ENCODE measurements around the gene PLEKHA7. TPM values are rescaled to one million over a fixed set of nuclear protein-coding genes. Genes with fewer than 3 reads are reported as not detected.

The PLEKHA7 gene
- total RNA-seq, 1 donor from 2014 or later, result 15.6 TPM

- peaks cover 21% of the 10 kb centered on the region for H3K4me1 Mint-ChIP-seq (ENCODE audit: unreplicated experiment)
- peak within 1 kb of the TSS; percentile 58 for H3K27ac Mint-ChIP-seq (ENCODE audit: unreplicated experiment)
- peaks cover 12% of the 10 kb centered on the region for H3K36me3 Mint-ChIP-seq (ENCODE audit: unreplicated experiment)
- no peaks in the 10 kb centered on the region for H3K27me3 Mint-ChIP-seq (ENCODE audit: unreplicated experiment)
- no peak for TF ChIP-seq CTCF (IDR thresholded peaks at IDR 0.05)
- no peak within 1 kb of the TSS for H3K4me3 Mint-ChIP-seq (ENCODE audit: unreplicated experiment)
- H3K9me3 Mint-ChIP-seq (ENCODE audit: unreplicated experiment), result no peaks in the 10 kb centered on the region
- peak; percentile 99 for DNase-seq (ENCODE audit: extremely low spot score, unreplicated experiment)
Observed at GRCh38 chr11:16738193-16738946, 275.8 kb downstream of the PLEKHA7 start, which contains the start of gene C11orf58. Gene C11orf58, plus strand, starts transcription at chr11:16738647. Its CDS starts 132 bp downstream, at chr11:16738779.

- Mint-ChIP-seq H3K4me3 (ENCODE audit: unreplicated experiment) (no peak overlapping the region), H3K36me3 (ENCODE audit: unreplicated experiment) (peaks cover 7% of the 10 kb centered on the region), H3K27me3 (ENCODE audit: unreplicated experiment) (peaks cover 2% of the 10 kb centered on the region), H3K4me1 (ENCODE audit: unreplicated experiment) (peaks cover 18% of the 10 kb centered on the region), H3K9me3 (ENCODE audit: unreplicated experiment) (no peaks in the 10 kb centered on the region), H3K27ac (ENCODE audit: unreplicated experiment) (peak overlapping the region; percentile 58)
- DNase-seq (ENCODE audit: extremely low spot score, unreplicated experiment), result no peak
- TF ChIP-seq CTCF (IDR thresholded peaks at IDR 0.05), result no peak
Observed at GRCh38 chr11:16737818-16738192, 276.4 kb downstream of the PLEKHA7 start.

Other genes starting within 250 kb of the PLEKHA7 start
- gene RPS13, start 63.3 kb upstream of the PLEKHA7 start, total RNA-seq, result 981 and 1,003 TPM in 2 replicates
- 63.1 and 73.0 TPM in 2 replicates for gene PIK3C2A, start 193.6 kb upstream of the PLEKHA7 start, total RNA-seq